ENCODE results near the gene APOC1.

DNA sequence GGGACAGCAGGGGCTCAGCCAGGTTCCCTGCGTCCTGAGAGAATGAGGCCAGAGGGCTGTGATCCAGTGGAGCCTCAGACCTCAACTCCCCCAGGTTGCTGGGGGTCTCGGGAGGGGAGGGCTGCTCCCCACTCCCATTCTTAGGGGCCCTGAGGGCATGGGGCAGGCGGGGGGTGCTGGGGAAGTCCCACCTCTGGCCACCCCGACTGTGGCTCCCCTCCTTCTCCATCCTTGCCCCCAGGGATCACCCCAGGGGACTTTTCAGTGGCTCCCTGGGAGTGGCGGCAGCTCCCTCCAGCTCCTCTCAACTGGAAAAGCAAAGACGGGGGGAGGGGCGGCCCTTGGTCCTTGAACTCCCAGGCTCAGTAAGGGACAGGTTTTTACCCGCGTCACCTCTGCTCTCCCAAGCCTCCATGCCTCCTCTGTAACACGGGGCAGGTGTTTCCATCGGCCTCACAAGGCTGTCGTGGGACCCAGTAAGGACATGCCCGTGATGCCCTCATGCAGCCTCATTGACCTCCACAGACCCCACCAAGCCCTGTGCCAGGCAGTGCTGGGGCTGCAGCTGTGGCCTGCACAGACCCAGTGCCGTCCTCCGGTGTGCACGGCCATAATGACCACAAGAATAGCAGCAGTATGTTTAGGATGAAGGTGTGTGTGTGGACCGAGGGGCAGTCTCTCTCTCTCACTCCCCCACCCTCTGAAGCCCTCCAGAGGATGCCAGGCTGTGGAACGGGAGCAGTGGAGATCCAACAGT is 34.9 kb upstream of the APOC1 start:
- no peak for TF ChIP-seq CTCF (IDR thresholded peaks at IDR 0.05)
- TF ChIP-seq POLR2A (IDR thresholded peaks at IDR 0.05), result no peak

Measured in vagina (tissue), 2 donors.